ENCODE results near the gene GRAMD2A. TPM values are rescaled to one million over a fixed set of nuclear protein-coding genes. Genes with fewer than 3 reads are reported as not detected.

The GRAMD2A gene
- total RNA-seq, 1 donor from 2014 or later: 5.5 TPM

GRCh38 chr15:72231066-72231832 is 33.7 kb upstream of the GRAMD2A start, which contains the start of gene PKM:
TSS of gene PKM (minus strand) at chr15:72231190. CDS start at chr15:72219097, 12,093 bp downstream.
- DNase-seq (ENCODE audit: low read depth) (peak; percentile 90), FAIRE-seq (no peak)
- TF ChIP-seq CTCF (IDR thresholded peaks at IDR 0.05; ENCODE audit: insufficient read depth, low read length, severe bottlenecking): no peak
- no peaks in the 10 kb centered on the region for H3K27me3 ChIP-seq (ENCODE audit: control insufficient read depth, insufficient read depth, low read length)
- peaks cover 4% of the 10 kb centered on the region for H3K36me3 ChIP-seq (ENCODE audit: control insufficient read depth, insufficient read depth, low read length)
- H3K4me3 ChIP-seq (ENCODE audit: low read depth, low read length): peak within 1 kb of the TSS; percentile 92

- peaks cover 7% of the 10 kb centered on the region for H3K36me3 ChIP-seq (ENCODE audit: control insufficient read depth, insufficient read depth, low read length)
- H3K27me3 ChIP-seq (ENCODE audit: control insufficient read depth, insufficient read depth, low read length): no peaks in the 10 kb centered on the region
- DNase-seq (ENCODE audit: low read depth): peak; percentile 55
- peak overlapping the region; percentile 92 for H3K4me3 ChIP-seq (ENCODE audit: low read depth, low read length)
- FAIRE-seq: no peak
- no peak for TF ChIP-seq CTCF (IDR thresholded peaks at IDR 0.05; ENCODE audit: insufficient read depth, low read length, severe bottlenecking)
Observed at GRCh38 chr15:72230197-72231065, 32.8 kb upstream of the GRAMD2A start.

DNA sequence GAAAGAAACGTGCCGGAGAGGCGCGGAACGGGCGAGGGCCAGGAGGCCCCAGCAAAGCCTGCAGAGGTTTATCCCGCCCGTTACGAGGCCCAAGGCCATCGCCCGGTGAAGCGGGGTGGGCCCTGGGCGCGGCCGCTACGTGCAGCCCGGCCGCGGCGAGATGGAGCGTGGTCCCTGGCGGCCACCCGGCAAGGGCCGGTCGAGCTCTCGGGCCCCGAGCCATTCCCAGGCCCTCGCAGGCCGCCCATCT is 32.3 kb upstream of the GRAMD2A start:
- no peak for FAIRE-seq
- no peak for TF ChIP-seq CTCF (IDR thresholded peaks at IDR 0.05; ENCODE audit: insufficient read depth, low read length, severe bottlenecking)

GRCh38 chr15:72229076-72229946 is 31.7 kb upstream of the GRAMD2A start:
- H3K27me3 ChIP-seq (ENCODE audit: control insufficient read depth, insufficient read depth, low read length): no peaks in the 10 kb centered on the region
- no peak for TF ChIP-seq CTCF (IDR thresholded peaks at IDR 0.05; ENCODE audit: insufficient read depth, low read length, severe bottlenecking)
- peak overlapping the region; percentile 92 for H3K4me3 ChIP-seq (ENCODE audit: low read depth, low read length)
- FAIRE-seq (no peak), DNase-seq (ENCODE audit: low read depth) (peak; percentile 46)
- peaks cover 7% of the 10 kb centered on the region for H3K36me3 ChIP-seq (ENCODE audit: control insufficient read depth, insufficient read depth, low read length)

More for the DNA sequence above, 32.3 kb upstream of the GRAMD2A start:
- Histone ChIP-seq H3K36me3 (ENCODE audit: control insufficient read depth, insufficient read depth, low read length) (peaks cover 7% of the 10 kb centered on the region), H3K4me3 (ENCODE audit: low read depth, low read length) (peak overlapping the region; percentile 92), H3K27me3 (ENCODE audit: control insufficient read depth, insufficient read depth, low read length) (no peaks in the 10 kb centered on the region)
- DNase-seq (ENCODE audit: low read depth): no peak

DNA sequence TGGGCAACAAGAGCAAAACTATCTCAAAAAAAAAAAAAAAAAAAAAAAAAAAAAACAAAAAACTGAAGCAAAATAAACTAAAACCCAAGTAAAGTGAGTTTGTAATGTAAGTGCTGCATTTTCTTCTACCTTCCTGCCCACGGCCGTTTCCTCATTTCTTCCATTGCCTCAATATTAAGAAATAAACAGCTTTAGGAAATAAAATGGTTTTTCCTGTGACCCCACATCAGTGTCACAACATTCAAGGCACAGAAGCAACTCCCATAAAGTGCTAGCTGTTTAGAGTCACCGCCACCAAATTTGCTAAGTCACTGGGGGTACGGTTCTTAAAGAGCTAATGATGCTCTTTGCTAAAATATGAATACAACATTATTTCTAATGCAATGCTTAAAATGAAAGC is 30.1 kb upstream of the GRAMD2A start:
- H3K36me3 ChIP-seq (ENCODE audit: control insufficient read depth, insufficient read depth, low read length): peaks cover 8% of the 10 kb centered on the region
- peak overlapping the region; percentile 92 for H3K4me3 ChIP-seq (ENCODE audit: low read depth, low read length)
- DNase-seq (ENCODE audit: low read depth) (peak; percentile 18), FAIRE-seq (no peak)
- no peak for TF ChIP-seq CTCF (IDR thresholded peaks at IDR 0.05; ENCODE audit: insufficient read depth, low read length, severe bottlenecking)
- H3K27me3 ChIP-seq (ENCODE audit: control insufficient read depth, insufficient read depth, low read length): no peaks in the 10 kb centered on the region
